Brain microvascular endothelial cell (primary cell): Measurements from ENCODE around the gene COX7A1.
"Not testable (repeated sequence)": the region's sequence is repeated elsewhere in the genome, so short reads cannot be mapped to it uniquely, and the experiment has no call there.

ENCODE experiments used
- DNase-seq: peaks from one replicate; pipeline ENCODE4 v3.0.0-alpha.2; 2020
- H3K27ac ChIP-seq: fragments of 250-450 bp; sonication (Bioruptor Pico); 2 replicates; pipeline ENCODE4 v1.5.1; 2020; ENCODE audit warnings: mild to moderate bottlenecking, moderate library complexity
- H3K27me3 ChIP-seq: fragments of 250-450 bp; sonication (Bioruptor Pico); replicated peaks from 2 replicates; pipeline ENCODE4 v1.5.1; 2020; ENCODE audit warnings: mild to moderate bottlenecking
- H3K36me3 ChIP-seq: fragments of 250-450 bp; sonication (Bioruptor Pico); replicated peaks from 2 replicates; pipeline ENCODE4 v1.5.1; 2020; ENCODE audit warnings: mild to moderate bottlenecking
- H3K4me3 ChIP-seq: 2 replicates; pipeline ENCODE4 v1.5.1; 2011; ENCODE audit warnings: low read depth, mild to moderate bottlenecking, control low read depth, low read length, moderate library complexity
- CTCF ChIP-seq: IDR thresholded peaks from 2 replicates; pipeline ENCODE4 v1.5.1; 2011; ENCODE audit warnings: low read depth, mild to moderate bottlenecking, moderate library complexity, low read length, control low read depth, inconsistent platforms; ENCODE audit errors: missing control alignments
- in situ Hi-C: cut with HindIII; loops from 2 replicates; pipeline ENCODE4 v1.10.0; 2017; ENCODE audit warnings: low sequenced_read_pairs, low pct_ligation_motif_present

COX7A1 gene

GRCh38 chr19:36140304-36141038 lies 11.8 kb downstream of the COX7A1 start:
- peak overlapping the region; percentile 96 for H3K4me3 ChIP-seq
- peak; percentile 62 for DNase-seq
- in situ Hi-C loops, result no loop called here
- peaks cover 28% of the 10 kb centered on the region for H3K36me3 ChIP-seq
- H3K27ac ChIP-seq, result peak overlapping the region; percentile 94
- no peak for TF ChIP-seq CTCF
- H3K27me3 ChIP-seq, result no peaks in the 10 kb centered on the region

- peak; percentile 95 for DNase-seq
- Histone ChIP-seq H3K4me3 (peak within 1 kb of the TSS; percentile 96), H3K27ac (peak within 1 kb of the TSS; percentile 94), H3K36me3 (peaks cover 22% of the 10 kb centered on the region), H3K27me3 (no peaks in the 10 kb centered on the region)
- in situ Hi-C loops, result no loop called here
- peak; percentile 14 for TF ChIP-seq CTCF
Measured at GRCh38 chr19:36139473-36140303, 12.6 kb downstream of the COX7A1 start, which contains the start of gene CAPNS1. TSS of gene CAPNS1 (plus strand) at chr19:36140066. CDS start at chr19:36141012, 946 bp downstream.

- no peak for DNase-seq
- peak overlapping the region; percentile 94 for H3K27ac ChIP-seq
- H3K36me3 ChIP-seq, result peaks cover 18% of the 10 kb centered on the region
- H3K4me3 ChIP-seq, result peak overlapping the region; percentile 96
- no peak for TF ChIP-seq CTCF
- H3K27me3 ChIP-seq, result no peaks in the 10 kb centered on the region
- in situ Hi-C loops, result no loop called here
Measured at GRCh38 chr19:36139120-36139472, 13.2 kb downstream of the COX7A1 start.

- Histone ChIP-seq H3K36me3 (peaks cover 7% of the 10 kb centered on the region), H3K27ac (no peak overlapping the region), H3K4me3 (no peak overlapping the region), H3K27me3 (no peaks in the 10 kb centered on the region)
- in situ Hi-C loops, result no loop called here
- DNase-seq, result peak; percentile 39
- no peak for TF ChIP-seq CTCF
Measured at GRCh38 chr19:36136964-36137686, 15.1 kb downstream of the COX7A1 start.

GRCh38 chr19:36134867-36135266 lies 17.4 kb downstream of the COX7A1 start:
- H3K4me3 ChIP-seq, H3K27me3 ChIP-seq, in situ Hi-C loops, H3K27ac ChIP-seq, DNase-seq, H3K36me3 ChIP-seq: not testable (repeated sequence)

- H3K4me3 ChIP-seq, H3K27me3 ChIP-seq, DNase-seq, in situ Hi-C loops, H3K36me3 ChIP-seq, H3K27ac ChIP-seq: not testable (repeated sequence)
Measured at GRCh38 chr19:36131221-36131620, 21.0 kb downstream of the COX7A1 start.
